K562 (cell line): Measurements from ENCODE around the gene MYL11. TPM values are rescaled to one million over a fixed set of nuclear protein-coding genes. Genes with fewer than 3 reads are reported as not detected.

ENCODE experiments used
- CAMTA2 ChIP-seq: fragments of 250-450 bp; sonication (Bioruptor Pico); conservative IDR thresholded peaks from 2 replicates; pipeline ENCODE4 v1.5.1; 2022
- HCFC1 ChIP-seq: IDR thresholded peaks from 2 replicates; pipeline ENCODE4 v1.6.1; 2012; ENCODE audit warnings: low read depth, low read length, improper control_type of control experiment
- NONO ChIP-seq, 2 experiments: fragments of 200-400 bp in 1 of 2; fragments of 450-650 bp in 1 of 2; formaldehyde crosslinking in 1 of 2; IDR thresholded peaks; 2 replicates each; pipeline ENCODE4 v1.6.1; 2017; ENCODE audit warnings: low read depth in 2 of 2, mild to moderate bottlenecking in 2 of 2, moderate library complexity in 2 of 2, low read length in 1 of 2
- PML ChIP-seq: IDR thresholded peaks from 2 replicates; pipeline ENCODE4 v1.6.1; 2012; ENCODE audit warnings: low read length, inconsistent platforms
- SIN3A ChIP-seq, 2 experiments: fragments of 150-350 bp in 1 of 2; IDR thresholded peaks; 2 replicates each; pipeline ENCODE4 v1.6.1; 2011 to 2016; ENCODE audit warnings: borderline replicate concordance in 2 of 2, low read depth in 2 of 2, low read length in 2 of 2, mild to moderate bottlenecking in 2 of 2, moderate library complexity in 2 of 2; ENCODE audit not compliant: control insufficient read depth in 1 of 2
- SMARCE1 ChIP-seq: fragments of 450-650 bp; IDR thresholded peaks from 2 replicates; pipeline ENCODE4 v1.7.1; 2016; ENCODE audit warnings: mild to moderate bottlenecking
- SOX6 ChIP-seq: fragments of 450-650 bp; IDR thresholded peaks from 2 replicates; pipeline ENCODE4 v1.6.1; 2014; ENCODE audit warnings: mild to moderate bottlenecking
- ZBTB17 ChIP-seq: fragments of 450-650 bp; formaldehyde crosslinking; IDR thresholded peaks from 2 replicates; pipeline ENCODE4 v1.4.0; 2020; ENCODE audit warnings: mild to moderate bottlenecking
- ZNF175 ChIP-seq: fragments of 200-800 bp; sonication (Bioruptor generic); IDR thresholded peaks from 2 replicates; pipeline ENCODE4 v1.6.1; 2016; ENCODE audit warnings: low read depth, mild to moderate bottlenecking, missing genetic modification characterization, missing compliant biosample characterization
- ZNF212 ChIP-seq: fragments of 450-650 bp; formaldehyde crosslinking; IDR thresholded peaks from 2 replicates; pipeline ENCODE4 v1.4.0; 2020; ENCODE audit warnings: mild to moderate bottlenecking
- ZNF583 ChIP-seq: fragments of 250-450 bp; sonication (Bioruptor Pico); IDR thresholded peaks from 2 replicates; pipeline ENCODE4 v1.4.0; 2020
- polyA plus RNA-seq, 8 experiments: library from polyadenylated mRNA; depleted of rRNA in 4 of 8; stranded (reverse) in 5 of 8; unstranded in 3 of 8; fragments of >200 nt; fragmentation: Nextera tagmentation in 2 of 8; fragmentation: Illumina TruSeq in 1 of 8; extraction: Ambion mirVana in 2 of 8; extraction: Trizol in 1 of 8; gene quantifications; 2 replicates each; pipeline versions ENCODE4 v1.2.1 to v1.2.3, GENCODE V29; 2011 to 2014; ENCODE audit warnings: inconsistent platforms in 1 of 8, missing spikeins in 1 of 8
- total RNA-seq, 7 experiments: library from RNA; depleted of rRNA in 6 of 7; stranded (reverse); fragments of >200 nt in 6 of 7; fragmentation: Illumina TruSeq in 2 of 7; extraction: Trizol in 2 of 7; gene quantifications; 2 replicates each; pipeline versions ENCODE4 v1.2.1 to v1.2.3, GENCODE V29; 2011 to 2021; ENCODE audit warnings: low replicate concordance in 1 of 7
- TF ChIP-seq, protein P1 (sequence below): fragments of 250-450 bp; sonication (Bioruptor Pico); IDR thresholded peaks from 2 replicates; pipeline ENCODE4 v1.8.0; 2021; ENCODE audit warnings: borderline replicate concordance, mild to moderate bottlenecking, moderate library complexity; ENCODE audit not compliant: poor library complexity, severe bottlenecking
- TF ChIP-seq, protein P2 (sequence below): IDR thresholded peaks from 3 replicates; pipeline ENCODE4 v1.6.1; 2011; ENCODE audit warnings: borderline replicate concordance, mild to moderate bottlenecking; ENCODE audit not compliant: insufficient read length, insufficient read depth
- TF ChIP-seq, protein P3 (sequence below): IDR thresholded peaks from 2 replicates; pipeline ENCODE4 v1.6.1; 2011; ENCODE audit warnings: borderline replicate concordance, low read depth, mild to moderate bottlenecking, moderate library complexity, low read length; ENCODE audit not compliant: insufficient read depth, poor library complexity, severe bottlenecking
- TF ChIP-seq, protein P4 (sequence below): sonication (generic); formaldehyde crosslinking; IDR thresholded peaks from 2 replicates; pipeline ENCODE4 v1.8.0; 2022; ENCODE audit warnings: mild to moderate bottlenecking, missing genetic modification reagents
- TF ChIP-seq, protein P5 (sequence below): fragments of 450-650 bp; IDR thresholded peaks from 2 replicates; pipeline ENCODE4 v1.6.1; 2014; ENCODE audit warnings: low read depth, mild to moderate bottlenecking, moderate library complexity, borderline replicate concordance

Gene MYL11
- total and polyA plus RNA-seq, 9 of the 15 experiments (the other 6 are each of a cell fraction or from before 2014, with no cell fraction given): 0.31 to 1.5 (median 0.73) TPM; not detected in 4

DNA sequence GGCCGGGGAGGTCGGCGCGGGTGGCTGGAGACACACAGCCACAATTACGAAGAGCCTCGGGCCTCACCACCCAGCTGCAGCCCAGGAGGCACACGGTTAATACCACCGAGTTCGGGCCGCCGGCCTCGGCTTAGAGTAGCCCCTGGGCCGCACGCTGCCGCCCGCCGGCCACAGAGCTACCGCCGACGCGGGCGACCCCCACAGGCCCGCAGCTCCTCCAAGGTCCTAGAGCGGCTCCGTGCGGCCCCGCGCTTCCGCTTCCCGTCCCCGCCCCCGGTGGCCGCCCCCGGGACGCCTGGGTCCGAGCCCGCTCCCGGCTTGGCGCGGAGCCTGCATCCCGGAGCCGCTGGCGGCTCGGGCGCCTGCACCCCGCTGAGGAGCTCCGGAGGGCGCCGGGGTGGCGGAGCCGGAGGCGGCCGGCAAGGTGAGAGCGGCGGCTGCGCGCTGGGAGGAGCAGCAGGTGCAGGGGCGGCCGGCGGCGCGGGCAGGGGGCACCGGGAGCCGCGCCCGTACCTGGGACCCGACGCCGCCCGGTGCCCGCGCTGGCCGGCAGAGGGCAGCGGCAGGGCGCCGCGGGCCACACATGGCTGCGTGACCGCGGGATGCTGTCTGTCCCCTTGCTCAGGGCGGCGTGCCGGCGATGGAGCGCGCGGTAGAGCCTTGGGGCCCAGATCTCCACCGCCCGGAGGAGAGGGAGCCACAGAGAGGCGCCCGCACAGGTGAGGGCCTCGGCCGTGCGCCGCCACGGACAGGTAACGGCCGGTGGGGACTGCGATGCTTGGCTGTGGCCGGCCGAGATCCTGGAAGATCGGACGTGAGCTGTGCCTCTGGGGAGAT, 20.8 kb downstream of the MYL11 start, which contains the start of gene ZNF48 (continued):
- peak in 1 of 2 experiments; percentile 85; a peak in 2 of 4 replicates for TF ChIP-seq NONO (IDR thresholded peaks at IDR 0.05; ENCODE audit: low read depth in 2 of 2, low read length in 1 of 2)
- TF ChIP-seq, protein P1, sequence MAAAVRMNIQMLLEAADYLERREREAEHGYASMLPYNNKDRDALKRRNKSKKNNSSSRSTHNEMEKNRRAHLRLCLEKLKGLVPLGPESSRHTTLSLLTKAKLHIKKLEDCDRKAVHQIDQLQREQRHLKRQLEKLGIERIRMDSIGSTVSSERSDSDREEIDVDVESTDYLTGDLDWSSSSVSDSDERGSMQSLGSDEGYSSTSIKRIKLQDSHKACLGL (CRISPR knock-in tag): peak; percentile 54
- no peak for TF ChIP-seq ZNF175
- no peak for TF ChIP-seq PML
- TF ChIP-seq ZBTB17: no peak
- TF ChIP-seq SMARCE1: no peak
- no peak for TF ChIP-seq ZNF212
- TF ChIP-seq, protein P2, sequence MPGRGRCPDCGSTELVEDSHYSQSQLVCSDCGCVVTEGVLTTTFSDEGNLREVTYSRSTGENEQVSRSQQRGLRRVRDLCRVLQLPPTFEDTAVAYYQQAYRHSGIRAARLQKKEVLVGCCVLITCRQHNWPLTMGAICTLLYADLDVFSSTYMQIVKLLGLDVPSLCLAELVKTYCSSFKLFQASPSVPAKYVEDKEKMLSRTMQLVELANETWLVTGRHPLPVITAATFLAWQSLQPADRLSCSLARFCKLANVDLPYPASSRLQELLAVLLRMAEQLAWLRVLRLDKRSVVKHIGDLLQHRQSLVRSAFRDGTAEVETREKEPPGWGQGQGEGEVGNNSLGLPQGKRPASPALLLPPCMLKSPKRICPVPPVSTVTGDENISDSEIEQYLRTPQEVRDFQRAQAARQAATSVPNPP: no peak
- TF ChIP-seq SOX6: peak; percentile 44; the same call in 1 of the 2 replicates
- TF ChIP-seq, protein P3, sequence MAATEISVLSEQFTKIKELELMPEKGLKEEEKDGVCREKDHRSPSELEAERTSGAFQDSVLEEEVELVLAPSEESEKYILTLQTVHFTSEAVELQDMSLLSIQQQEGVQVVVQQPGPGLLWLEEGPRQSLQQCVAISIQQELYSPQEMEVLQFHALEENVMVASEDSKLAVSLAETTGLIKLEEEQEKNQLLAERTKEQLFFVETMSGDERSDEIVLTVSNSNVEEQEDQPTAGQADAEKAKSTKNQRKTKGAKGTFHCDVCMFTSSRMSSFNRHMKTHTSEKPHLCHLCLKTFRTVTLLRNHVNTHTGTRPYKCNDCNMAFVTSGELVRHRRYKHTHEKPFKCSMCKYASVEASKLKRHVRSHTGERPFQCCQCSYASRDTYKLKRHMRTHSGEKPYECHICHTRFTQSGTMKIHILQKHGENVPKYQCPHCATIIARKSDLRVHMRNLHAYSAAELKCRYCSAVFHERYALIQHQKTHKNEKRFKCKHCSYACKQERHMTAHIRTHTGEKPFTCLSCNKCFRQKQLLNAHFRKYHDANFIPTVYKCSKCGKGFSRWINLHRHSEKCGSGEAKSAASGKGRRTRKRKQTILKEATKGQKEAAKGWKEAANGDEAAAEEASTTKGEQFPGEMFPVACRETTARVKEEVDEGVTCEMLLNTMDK: peak; percentile 62
- TF ChIP-seq, protein P4, sequence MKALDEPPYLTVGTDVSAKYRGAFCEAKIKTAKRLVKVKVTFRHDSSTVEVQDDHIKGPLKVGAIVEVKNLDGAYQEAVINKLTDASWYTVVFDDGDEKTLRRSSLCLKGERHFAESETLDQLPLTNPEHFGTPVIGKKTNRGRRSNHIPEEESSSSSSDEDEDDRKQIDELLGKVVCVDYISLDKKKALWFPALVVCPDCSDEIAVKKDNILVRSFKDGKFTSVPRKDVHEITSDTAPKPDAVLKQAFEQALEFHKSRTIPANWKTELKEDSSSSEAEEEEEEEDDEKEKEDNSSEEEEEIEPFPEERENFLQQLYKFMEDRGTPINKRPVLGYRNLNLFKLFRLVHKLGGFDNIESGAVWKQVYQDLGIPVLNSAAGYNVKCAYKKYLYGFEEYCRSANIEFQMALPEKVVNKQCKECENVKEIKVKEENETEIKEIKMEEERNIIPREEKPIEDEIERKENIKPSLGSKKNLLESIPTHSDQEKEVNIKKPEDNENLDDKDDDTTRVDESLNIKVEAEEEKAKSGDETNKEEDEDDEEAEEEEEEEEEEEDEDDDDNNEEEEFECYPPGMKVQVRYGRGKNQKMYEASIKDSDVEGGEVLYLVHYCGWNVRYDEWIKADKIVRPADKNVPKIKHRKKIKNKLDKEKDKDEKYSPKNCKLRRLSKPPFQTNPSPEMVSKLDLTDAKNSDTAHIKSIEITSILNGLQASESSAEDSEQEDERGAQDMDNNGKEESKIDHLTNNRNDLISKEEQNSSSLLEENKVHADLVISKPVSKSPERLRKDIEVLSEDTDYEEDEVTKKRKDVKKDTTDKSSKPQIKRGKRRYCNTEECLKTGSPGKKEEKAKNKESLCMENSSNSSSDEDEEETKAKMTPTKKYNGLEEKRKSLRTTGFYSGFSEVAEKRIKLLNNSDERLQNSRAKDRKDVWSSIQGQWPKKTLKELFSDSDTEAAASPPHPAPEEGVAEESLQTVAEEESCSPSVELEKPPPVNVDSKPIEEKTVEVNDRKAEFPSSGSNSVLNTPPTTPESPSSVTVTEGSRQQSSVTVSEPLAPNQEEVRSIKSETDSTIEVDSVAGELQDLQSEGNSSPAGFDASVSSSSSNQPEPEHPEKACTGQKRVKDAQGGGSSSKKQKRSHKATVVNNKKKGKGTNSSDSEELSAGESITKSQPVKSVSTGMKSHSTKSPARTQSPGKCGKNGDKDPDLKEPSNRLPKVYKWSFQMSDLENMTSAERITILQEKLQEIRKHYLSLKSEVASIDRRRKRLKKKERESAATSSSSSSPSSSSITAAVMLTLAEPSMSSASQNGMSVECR (CRISPR knock-in tag): peak; percentile 76
- TF ChIP-seq ZNF583 (CRISPR knock-in tag): no peak
- TF ChIP-seq, protein P5, sequence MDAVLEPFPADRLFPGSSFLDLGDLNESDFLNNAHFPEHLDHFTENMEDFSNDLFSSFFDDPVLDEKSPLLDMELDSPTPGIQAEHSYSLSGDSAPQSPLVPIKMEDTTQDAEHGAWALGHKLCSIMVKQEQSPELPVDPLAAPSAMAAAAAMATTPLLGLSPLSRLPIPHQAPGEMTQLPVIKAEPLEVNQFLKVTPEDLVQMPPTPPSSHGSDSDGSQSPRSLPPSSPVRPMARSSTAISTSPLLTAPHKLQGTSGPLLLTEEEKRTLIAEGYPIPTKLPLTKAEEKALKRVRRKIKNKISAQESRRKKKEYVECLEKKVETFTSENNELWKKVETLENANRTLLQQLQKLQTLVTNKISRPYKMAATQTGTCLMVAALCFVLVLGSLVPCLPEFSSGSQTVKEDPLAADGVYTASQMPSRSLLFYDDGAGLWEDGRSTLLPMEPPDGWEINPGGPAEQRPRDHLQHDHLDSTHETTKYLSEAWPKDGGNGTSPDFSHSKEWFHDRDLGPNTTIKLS: peak; percentile 84; the same call in 1 of the 2 replicates
- peak; percentile 19 to 81; a peak in 1 of 4 replicates for TF ChIP-seq SIN3A (IDR thresholded peaks at IDR 0.05; ENCODE audit: borderline replicate concordance in 2 of 2, control insufficient read depth in 1 of 2, low read depth in 2 of 2, low read length in 2 of 2)
- TF ChIP-seq CAMTA2: no peak
- TF ChIP-seq HCFC1: peak; percentile 84
